B cell (primary cell): ENCODE measurements around the gene NMT1. TPM values are rescaled to one million over a fixed set of nuclear protein-coding genes. Genes with fewer than 3 reads are reported as not detected.

ENCODE experiments used
- ATAC-seq: fragments of 200-7000 bp; cut with Tn5 transposase; one replicate; pipeline ENCODE4 v1.10.0; 2021; ENCODE audit warnings: low read depth, mild to moderate bottlenecking, moderate number of reproducible peaks, moderate library complexity
- CTCF ChIA-PET: fragments of 350-600 bp; sonication (Branson Sonifier 250); formaldehyde crosslinking; loops from one replicate; lab custom pipeline; 2021; ENCODE audit warnings: antibody characterized with exemption, inconsistent platforms; lab: Charles Lee
- POLR2A ChIA-PET: fragments of 350-600 bp; sonication (Branson Sonifier 250); formaldehyde crosslinking; loops from one replicate; lab custom pipeline; 2021; ENCODE audit warnings: antibody characterized with exemption; lab: Charles Lee
- DNase-seq: peaks from one replicate; pipeline ENCODE4 v3.0.0; 2013
- H2AFZ ChIP-seq: 2 replicates; pipeline ENCODE4 v1.6.1; 2012; ENCODE audit warnings: mild to moderate bottlenecking, low read depth, low read length; ENCODE audit not compliant: insufficient read depth, poor library complexity, severe bottlenecking
- H3K27ac ChIP-seq, 2 donors: 1 replicate in 1 of 2; 2 replicates in 1 of 2; pipeline ENCODE4 v1.5.1; 2012 to 2013; ENCODE audit warnings: low read length in 2 of 2, mild to moderate bottlenecking in 2 of 2, moderate library complexity in 1 of 2
- H3K27me3 ChIP-seq, 4 experiments: fragments of 200-600 bp in 1 of 4; sonication (generic) in 1 of 4; replicated peaks in 1 of 4; 1 replicate in 2 of 4; 2 replicates in 2 of 4; pipeline versions ENCODE4 v1.6.1 to v1.7.0; 2013 to 2016; ENCODE audit warnings: low read length in 3 of 4, mild to moderate bottlenecking in 2 of 4, mixed read lengths in 1 of 4, moderate library complexity in 1 of 4; ENCODE audit not compliant: insufficient read depth in 4 of 4, control insufficient read depth in 3 of 4; ENCODE audit errors: control extremely low read depth in 1 of 4
- H3K36me3 ChIP-seq, 2 experiments: replicated peaks in 1 of 2; 1 replicate in 1 of 2; 2 replicates in 1 of 2; pipeline versions ENCODE4 v1.6.1 to v1.7.1; 2013; ENCODE audit warnings: low read length in 1 of 2; ENCODE audit not compliant: insufficient read depth in 2 of 2, control insufficient read depth in 1 of 2; ENCODE audit errors: control extremely low read depth in 1 of 2, extremely low read depth in 1 of 2
- H3K4me1 ChIP-seq, 2 donors: fragments of 200-600 bp in 1 of 2; sonication (generic) in 1 of 2; 1 replicate in 1 of 2; 2 replicates in 1 of 2; pipeline versions ENCODE4 v1.5.1 to v1.6.1; 2013 to 2017; ENCODE audit warnings: low read length in 2 of 2; ENCODE audit not compliant: control insufficient read depth in 2 of 2, insufficient read depth in 2 of 2
- H3K4me2 ChIP-seq: replicated peaks from 2 replicates; pipeline ENCODE3; 2012; ENCODE audit warnings: mild to moderate bottlenecking, low read depth, low read length; ENCODE audit not compliant: poor library complexity, severe bottlenecking
- H3K4me3 ChIP-seq, 5 experiments: fragments of 200-600 bp in 1 of 5; sonication (generic) in 1 of 5; 1 replicate in 3 of 5; 2 replicates in 2 of 5; pipeline versions ENCODE4 v1.5.1 to v1.7.0; 2011 to 2016; ENCODE audit warnings: low read length in 4 of 5, mild to moderate bottlenecking in 4 of 5, low read depth in 2 of 5, control low read depth in 1 of 5, moderate library complexity in 1 of 5; ENCODE audit not compliant: insufficient read depth in 1 of 5; ENCODE audit errors: control extremely low read depth in 1 of 5, extremely low read depth in 1 of 5
- H3K79me2 ChIP-seq: fragments of 200-600 bp; sonication (generic); one replicate; pipeline ENCODE4 v1.6.0; 2016; ENCODE audit warnings: low read length; ENCODE audit not compliant: control insufficient read depth, insufficient read depth
- H3K9ac ChIP-seq: fragments of 200-600 bp; sonication (generic); 2 replicates; pipeline ENCODE4 v1.6.1; 2017; ENCODE audit warnings: mild to moderate bottlenecking, low read length, moderate library complexity
- H3K9me3 ChIP-seq, 3 donors: one replicate each; pipeline versions ENCODE4 v1.6.1 to v1.7.1; 2013; ENCODE audit warnings: low read length in 2 of 3; ENCODE audit not compliant: control insufficient read depth in 2 of 3, insufficient read depth in 1 of 3; ENCODE audit errors: control extremely low read depth in 1 of 3
- H4K20me1 ChIP-seq: 2 replicates; pipeline ENCODE4 v1.6.0; 2012; ENCODE audit warnings: mild to moderate bottlenecking, low read length; ENCODE audit not compliant: insufficient read depth, control insufficient read depth, poor library complexity, severe bottlenecking
- H3K27ac Mint-ChIP-seq: one replicate; pipeline ENCODE4 v1.8.0; 2021; ENCODE audit warnings: mixed read lengths
- H3K27me3 Mint-ChIP-seq: one replicate; pipeline ENCODE4 v1.8.0; 2021; ENCODE audit warnings: mixed read lengths
- H3K4me1 Mint-ChIP-seq: one replicate; pipeline ENCODE4 v1.8.0; 2021; ENCODE audit warnings: mixed read lengths
- H3K4me3 Mint-ChIP-seq: one replicate; pipeline ENCODE4 v1.8.0; 2021; ENCODE audit warnings: mixed read lengths
- H3K9me3 Mint-ChIP-seq: one replicate; pipeline ENCODE4 v1.8.0; 2022; ENCODE audit warnings: mixed read lengths; ENCODE audit not compliant: insufficient read depth
- CTCF ChIP-seq: fragments of 200-600 bp; IDR thresholded peaks from one replicate; pipeline ENCODE4 v1.8.0; 2022; ENCODE audit warnings: antibody characterized with exemption, mild to moderate bottlenecking
- EZH2 ChIP-seq: IDR thresholded peaks from 2 replicates; pipeline ENCODE4 v1.6.1; 2012; ENCODE audit warnings: borderline replicate concordance, low read depth, mild to moderate bottlenecking, moderate library complexity, low read length; ENCODE audit not compliant: insufficient read depth, poor library complexity, severe bottlenecking
- WGBS: methylation state at CpG from one replicate; pipeline ENCODE4 v1.1.5; 2013; ENCODE audit warnings: missing lambda C conversion rate; ENCODE audit not compliant: insufficient coverage; 5-methylcytosine and 5-hydroxymethylcytosine counted together
- intact Hi-C: fragments of 100-400 bp; cut with micrococcal nuclease; formaldehyde crosslinking; loops from one replicate; pipeline ENCODE4 v1.10.0; 2022
- polyA plus RNA-seq: library from polyadenylated mRNA; depleted of rRNA; stranded (reverse); fragments of >200 nt; gene quantifications from 2 replicates; pipeline ENCODE4 v1.2.3, GENCODE V29; 2012
- total RNA-seq, 2 donors: library from RNA; stranded (reverse); fragments of 120-200 nt in 1 of 2; gene quantifications; 1 replicate in 1 of 2; 2 replicates in 1 of 2; pipeline versions ENCODE4 v1.2.3 to v1.2.4, GENCODE V29; 2013 to 2022

Gene NMT1
- total and polyA plus RNA-seq, 2 donors (not counting 1 experiment from before 2014, with no cell fraction given): 30.1 to 134 TPM

GRCh38 chr17:45117334-45117733, 56.2 kb downstream of the NMT1 start:
- DNase-seq (no peak), ATAC-seq (no peak)
- peaks cover 5% of the 10 kb centered on the region for H3K27me3 Mint-ChIP-seq
- H3K79me2 ChIP-seq: no peaks in the 10 kb centered on the region
- no peak overlapping the region for H3K9ac ChIP-seq
- ChIA-PET CTCF (interaction anchor here (2.6 kb wide), 1 partner anchor 18 kb away, joined by 7 read pairs; no protein-coding TSS in a partner anchor), POLR2A (no interaction called here)
- H3K4me1 ChIP-seq: peaks cover 0 to 3% of the 10 kb centered on the region in 2 donors
- no peak for TF ChIP-seq CTCF
- no peak for TF ChIP-seq EZH2
- no peaks in the 10 kb centered on the region for H3K4me1 Mint-ChIP-seq
- intact Hi-C loops: no loop called here
- H3K9me3 Mint-ChIP-seq: no peaks in the 10 kb centered on the region
- no peak overlapping the region for H2AFZ ChIP-seq
- H3K27ac ChIP-seq: no peak overlapping the region
- H3K4me2 ChIP-seq: no peak overlapping the region
- H3K27me3 ChIP-seq: peaks cover 0 to 7% (median 0%) of the 10 kb centered on the region in 4 experiments
- no peak overlapping the region for H3K4me3 Mint-ChIP-seq
- no peaks in the 10 kb centered on the region for H3K36me3 ChIP-seq
- H3K27ac Mint-ChIP-seq: no peak overlapping the region
- no peaks in the 10 kb centered on the region for H4K20me1 ChIP-seq
- no peaks in the 10 kb centered on the region for H3K9me3 ChIP-seq
- 100% methylated on average over 4 of the region's 4 CpGs for WGBS
- no peak overlapping the region for H3K4me3 ChIP-seq

GRCh38 chr17:45117848-45118646, 56.9 kb downstream of the NMT1 start:
- WGBS: 93% methylated on average over 16 of the region's 20 CpGs
- DNase-seq (no peak), ATAC-seq (no peak)
- no peaks in the 10 kb centered on the region for H3K9me3 Mint-ChIP-seq
- no peaks in the 10 kb centered on the region for H3K4me1 Mint-ChIP-seq
- TF ChIP-seq EZH2: no peak
- no peak for TF ChIP-seq CTCF
- Histone ChIP-seq H3K4me2 (no peak overlapping the region), H3K9me3 (no peaks in the 10 kb centered on the region), H3K36me3 (no peaks in the 10 kb centered on the region), H3K79me2 (no peaks in the 10 kb centered on the region), H3K4me3 (no peak overlapping the region), H3K4me1 (no peaks in the 10 kb centered on the region), H3K27me3 (peaks cover 0 to 7% (median 0%) of the 10 kb centered on the region in 4 experiments), H3K27ac (no peak overlapping the region), H2AFZ (no peak overlapping the region), H4K20me1 (no peaks in the 10 kb centered on the region), H3K9ac (no peak overlapping the region)
- H3K27ac Mint-ChIP-seq: no peak overlapping the region
- ChIA-PET POLR2A (no interaction called here), CTCF (interaction anchor here (0.8 to 2.6 kb wide), 3 partner anchors 15 to 19 kb away, joined by 5 to 7 read pairs (median 5); partner anchors contain the start of gene ACBD4)
- peaks cover 5% of the 10 kb centered on the region for H3K27me3 Mint-ChIP-seq
- intact Hi-C loops: no loop called here
- H3K4me3 Mint-ChIP-seq: no peak overlapping the region
